SW 1271 (cell line): Measurements from ENCODE around the gene MLLT3.

Experiments
- DNase-seq, 2 experiments: peaks; one replicate each; lab custom pipeline; 2025; lab: John Stamatoyannopoulos, UW

MLLT3 gene

DNA sequence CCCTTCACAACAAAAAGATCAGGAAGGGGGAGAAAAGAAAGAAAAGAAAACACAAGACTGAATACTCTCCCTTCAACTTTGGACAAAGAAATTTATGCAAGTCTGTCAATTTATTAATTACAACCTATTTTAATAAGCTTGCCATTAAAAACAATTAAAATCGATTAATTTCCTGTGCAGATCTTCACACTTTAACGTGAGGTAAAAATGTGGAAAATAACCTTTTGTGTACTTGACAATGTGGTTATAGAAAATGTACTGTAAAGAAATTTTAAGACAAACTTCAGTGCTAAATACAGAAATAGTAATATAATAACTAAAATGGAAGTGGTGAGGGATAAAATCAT, 2.7 kb upstream of the MLLT3 start:
- DNase-seq, result no peak

GRCh38 chr9:20624201-20625002, 2.1 kb upstream of the MLLT3 start:
- peak in 1 of 2 experiments; percentile 37 for DNase-seq

DNA sequence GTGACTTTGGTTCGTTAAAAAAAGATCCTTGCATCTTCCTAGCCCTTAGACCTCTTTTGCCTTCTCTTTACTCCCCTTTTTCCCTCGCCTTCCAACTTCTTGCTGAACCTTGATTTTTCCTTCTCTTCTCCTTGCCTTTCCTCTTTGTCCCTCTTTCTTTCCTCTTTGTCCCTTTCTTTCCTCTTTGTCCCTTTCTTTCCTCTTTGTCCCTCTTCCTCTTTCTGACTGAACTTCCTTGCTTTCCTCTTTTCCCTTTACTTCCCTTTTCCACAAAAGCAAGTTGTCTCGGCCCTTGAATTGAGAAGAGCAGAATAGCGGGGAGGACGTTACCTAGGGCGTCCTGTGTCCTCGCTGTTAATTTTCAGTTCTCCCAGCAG, 1.4 kb upstream of the MLLT3 start:
- DNase-seq, result no peak

GRCh38 chr9:20623021-20623747, 885 bp upstream of the MLLT3 start:
- no peak for DNase-seq

GRCh38 chr9:20621471-20622329, 599 bp downstream of the MLLT3 start:
- peak in 1 of 2 experiments; percentile 10 for DNase-seq

DNA sequence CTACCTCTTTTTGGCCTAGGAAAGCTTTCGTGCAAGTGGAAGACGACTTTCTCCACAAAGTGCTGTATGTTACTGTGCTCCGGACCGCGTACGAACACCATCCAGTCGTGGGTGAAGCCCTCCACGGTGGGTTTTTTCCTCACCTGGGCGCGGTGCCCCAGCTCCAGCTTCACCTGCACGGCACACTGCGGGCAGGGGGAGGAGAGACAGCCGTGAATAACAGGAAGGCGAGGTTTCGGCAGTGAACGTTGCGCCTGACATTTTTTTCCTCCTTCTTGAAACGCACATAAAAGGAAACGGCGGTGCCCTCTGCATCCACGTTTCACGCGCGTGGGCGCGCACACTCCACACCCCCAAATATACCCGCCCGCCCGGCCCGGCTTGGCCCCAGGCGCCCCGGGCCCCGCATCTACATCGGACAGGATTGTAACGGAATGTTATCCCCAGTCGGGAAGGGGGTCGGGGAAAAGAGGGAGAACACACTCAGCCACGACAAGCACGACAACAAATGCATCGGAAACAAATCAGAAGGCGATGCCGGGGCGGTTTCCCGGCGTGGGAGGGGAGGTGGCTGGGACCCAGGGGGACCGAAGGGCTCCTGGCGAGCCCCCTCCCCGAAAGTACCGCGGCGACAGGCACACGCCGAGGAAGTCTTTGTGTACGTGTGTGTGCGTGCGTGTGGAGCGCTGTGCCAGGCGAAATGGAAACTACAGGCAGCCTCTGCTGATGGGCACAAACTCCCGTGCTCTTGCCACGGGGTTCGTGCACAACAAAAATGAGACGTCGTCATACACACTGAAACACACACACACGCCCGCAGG, 1.4 kb downstream of the MLLT3 start:
- DNase-seq, result no peak

- DNase-seq, result no peak
Observed at GRCh38 chr9:20619487-20620200, 2.7 kb downstream of the MLLT3 start.

DNA sequence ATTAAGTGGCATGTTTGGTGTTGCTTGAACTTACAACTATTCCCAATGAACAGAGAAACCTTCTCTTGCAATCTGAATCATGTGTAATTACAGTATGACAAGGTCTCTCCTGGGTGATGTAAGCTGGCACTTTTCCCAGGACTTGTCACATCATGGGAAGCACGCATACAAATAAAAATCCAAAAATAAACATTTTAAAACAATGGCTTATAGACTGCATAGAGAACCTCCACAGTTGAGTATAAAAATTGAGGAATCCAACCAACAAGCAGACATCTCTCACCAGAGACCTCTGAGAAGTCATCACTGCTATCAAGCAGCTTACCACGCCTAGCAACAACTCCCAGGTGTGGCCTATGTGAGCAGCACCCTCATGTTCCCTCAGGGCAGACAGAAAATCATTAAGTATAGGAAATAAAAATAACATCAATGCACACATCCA, 3.9 kb downstream of the MLLT3 start:
- no peak for DNase-seq

DNA sequence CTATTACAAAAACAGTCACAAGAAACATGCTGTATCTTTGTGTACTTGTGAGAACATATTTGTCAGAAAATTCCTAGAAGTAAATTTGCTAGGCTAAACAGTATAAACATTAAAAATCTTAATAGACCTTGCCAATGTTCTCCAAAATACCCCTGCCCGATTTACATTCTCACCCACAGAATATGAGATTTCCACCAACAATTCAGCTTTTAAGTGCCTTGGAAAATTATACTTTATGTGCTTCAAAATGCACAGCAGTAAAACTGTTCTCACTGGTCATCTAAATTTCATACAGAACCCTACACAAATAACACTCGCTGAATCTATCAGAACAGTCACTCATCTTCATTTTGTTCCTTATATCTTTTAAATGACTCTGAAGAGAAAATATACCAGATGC, 5.5 kb downstream of the MLLT3 start:
- DNase-seq, result no peak

- DNase-seq, result no peak
Observed at GRCh38 chr9:20614602-20615216, 7.6 kb downstream of the MLLT3 start.

- no peak for DNase-seq
Observed at GRCh38 chr9:20611691-20612287, 10.5 kb downstream of the MLLT3 start.

- no peak for DNase-seq
Observed at GRCh38 chr9:20610591-20610990, 11.7 kb downstream of the MLLT3 start.

DNA sequence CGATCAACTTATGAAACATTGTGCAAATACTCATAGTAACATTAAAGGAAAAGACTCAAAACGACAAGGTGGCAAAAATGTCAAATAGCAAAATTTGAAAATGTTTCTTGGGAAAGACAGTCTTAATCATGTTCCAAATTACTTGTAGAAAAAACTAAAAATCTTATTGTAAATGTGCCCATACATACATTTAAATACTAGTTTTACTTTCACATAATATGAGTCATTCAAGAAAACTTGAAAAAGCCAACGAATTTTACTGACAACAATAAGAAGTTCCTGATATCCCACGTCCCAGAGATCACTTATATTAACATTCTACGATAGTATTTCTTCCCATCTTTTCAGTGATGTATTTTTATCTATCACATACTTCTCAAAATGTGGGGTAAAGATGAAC, 13.7 kb downstream of the MLLT3 start:
- DNase-seq, result no peak

GRCh38 chr9:20606652-20607051, 15.6 kb downstream of the MLLT3 start:
- DNase-seq, result no peak

GRCh38 chr9:20604562-20604961, 17.7 kb downstream of the MLLT3 start:
- no peak for DNase-seq

DNA sequence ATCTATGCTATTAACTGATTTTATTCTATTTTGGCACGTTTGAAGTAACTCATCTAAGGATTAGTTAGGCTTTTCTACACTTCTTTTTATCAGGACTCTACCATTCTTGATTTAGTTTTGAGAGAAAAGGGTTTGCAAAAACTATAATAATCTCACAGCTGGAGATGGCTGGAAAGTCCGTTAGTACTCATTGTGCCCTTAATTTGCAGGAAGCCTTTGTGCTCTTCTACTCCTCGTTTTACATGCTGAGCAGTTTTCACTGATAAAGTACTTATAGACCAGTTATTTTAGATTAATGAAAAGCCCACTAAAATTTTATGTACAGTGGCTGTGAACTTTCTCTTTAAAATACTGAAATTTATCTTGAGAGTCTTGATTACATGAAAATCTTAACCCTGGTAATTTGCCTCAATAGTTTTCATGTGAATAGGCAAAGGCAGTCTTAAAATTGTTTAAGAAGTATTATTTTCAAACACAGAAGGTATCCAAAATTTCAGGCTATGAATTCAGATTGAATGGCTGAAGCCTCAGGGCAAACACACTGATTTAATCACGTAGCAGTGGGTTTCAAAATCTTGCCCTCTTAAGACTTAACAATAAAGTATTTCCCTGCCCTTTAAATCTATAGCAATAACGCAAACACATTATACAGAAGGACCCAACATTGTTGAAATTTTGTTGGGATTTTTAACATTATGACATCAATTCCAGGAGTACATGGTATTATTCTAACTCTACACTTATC, 18.6 kb downstream of the MLLT3 start:
- DNase-seq, result no peak

- no peak for DNase-seq
Observed at GRCh38 chr9:20601292-20601691, 21.0 kb downstream of the MLLT3 start.

GRCh38 chr9:20599195-20599594, 23.1 kb downstream of the MLLT3 start:
- no peak for DNase-seq

GRCh38 chr9:20598367-20598766, 23.9 kb downstream of the MLLT3 start:
- DNase-seq, result no peak
